ENCODE results near the gene ZCCHC14. TPM values are rescaled to one million over a fixed set of nuclear protein-coding genes. Genes with fewer than 3 reads are reported as not detected.

Gene ZCCHC14
- total RNA-seq, 2 experiments from 2014 or later, result 16.4 to 18.3 TPM

DNA sequence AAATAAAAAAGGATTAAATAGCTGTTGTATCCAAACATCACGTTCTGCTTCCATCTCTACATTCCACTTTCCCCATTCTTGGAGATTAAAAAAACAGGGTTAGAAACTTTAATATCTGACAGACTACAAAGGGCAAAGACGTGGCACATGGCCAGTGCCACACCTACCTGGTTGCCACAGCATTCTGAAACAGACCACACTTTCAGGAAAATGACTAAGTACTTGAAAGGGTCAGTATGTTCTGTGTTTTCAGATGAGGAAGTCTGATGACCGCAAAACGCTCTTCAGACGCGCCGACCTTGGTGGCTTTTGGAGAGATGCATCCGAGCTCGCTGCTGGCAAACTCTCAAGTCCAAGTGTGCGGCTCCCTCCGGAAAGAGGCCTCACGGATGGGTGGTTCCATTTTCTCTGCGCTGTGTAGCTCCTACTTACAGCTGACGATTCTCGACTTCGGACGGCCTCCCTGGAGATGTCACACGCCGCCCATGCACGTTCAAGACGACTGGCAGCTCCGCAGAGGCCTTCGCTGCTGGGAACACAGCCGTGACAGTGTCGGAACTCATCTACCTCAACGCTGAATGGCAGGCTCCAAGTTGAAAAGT, 85.2 kb downstream of the ZCCHC14 start:
- POLR2A ChIA-PET, result interaction anchor here (0.6 kb wide), 1 partner anchor 17 kb away, joined by 3 read pairs; no protein-coding TSS in a partner anchor
- Mint-ChIP-seq H3K27me3 (no peaks in the 10 kb centered on the region), H3K36me3 (ENCODE audit: low read depth) (peaks cover 71% of the 10 kb centered on the region), H3K27ac (peak overlapping the region; percentile 58), H3K4me3 (no peak overlapping the region), H3K9me3 (no peaks in the 10 kb centered on the region), H3K4me1 (ENCODE audit: low read depth) (no peaks in the 10 kb centered on the region)
- H3K4me1 ChIP-seq (ENCODE audit: insufficient read depth, low read length), result no peaks in the 10 kb centered on the region
- no peaks in the 10 kb centered on the region for H3K9me3 ChIP-seq (ENCODE audit: control insufficient read depth in 1 of 2, insufficient read depth in 1 of 2, low read length in 2 of 2)
- no peaks in the 10 kb centered on the region for H3K27me3 ChIP-seq (ENCODE audit: control insufficient read depth in 1 of 2, insufficient read depth in 2 of 2, low read length in 2 of 2)
- no peak overlapping the region for H3K27ac ChIP-seq (ENCODE audit: low read depth in 1 of 2, low read length in 2 of 2)
- peaks cover 74% of the 10 kb centered on the region for H3K36me3 ChIP-seq (ENCODE audit: insufficient read depth, low read length)
- DNase-seq, result peak in 5 of 14 experiments; percentile 18 to 63 (median 22)
- CTCF ChIA-PET, result interaction anchor here (0.5 to 0.7 kb wide), 2 partner anchors 9 to 10 kb away, joined by 3 read pairs; no protein-coding TSS in a partner anchor
- H3K4me3 ChIP-seq (ENCODE audit: low read length), result no peak overlapping the region
- peak; percentile 54 for ATAC-seq (ENCODE audit: poor library complexity)
- TF ChIP-seq, protein P1, sequence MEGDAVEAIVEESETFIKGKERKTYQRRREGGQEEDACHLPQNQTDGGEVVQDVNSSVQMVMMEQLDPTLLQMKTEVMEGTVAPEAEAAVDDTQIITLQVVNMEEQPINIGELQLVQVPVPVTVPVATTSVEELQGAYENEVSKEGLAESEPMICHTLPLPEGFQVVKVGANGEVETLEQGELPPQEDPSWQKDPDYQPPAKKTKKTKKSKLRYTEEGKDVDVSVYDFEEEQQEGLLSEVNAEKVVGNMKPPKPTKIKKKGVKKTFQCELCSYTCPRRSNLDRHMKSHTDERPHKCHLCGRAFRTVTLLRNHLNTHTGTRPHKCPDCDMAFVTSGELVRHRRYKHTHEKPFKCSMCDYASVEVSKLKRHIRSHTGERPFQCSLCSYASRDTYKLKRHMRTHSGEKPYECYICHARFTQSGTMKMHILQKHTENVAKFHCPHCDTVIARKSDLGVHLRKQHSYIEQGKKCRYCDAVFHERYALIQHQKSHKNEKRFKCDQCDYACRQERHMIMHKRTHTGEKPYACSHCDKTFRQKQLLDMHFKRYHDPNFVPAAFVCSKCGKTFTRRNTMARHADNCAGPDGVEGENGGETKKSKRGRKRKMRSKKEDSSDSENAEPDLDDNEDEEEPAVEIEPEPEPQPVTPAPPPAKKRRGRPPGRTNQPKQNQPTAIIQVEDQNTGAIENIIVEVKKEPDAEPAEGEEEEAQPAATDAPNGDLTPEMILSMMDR (IDR thresholded peaks at IDR 0.05), result no peak
- intact Hi-C loops (cut with DNase I, micrococcal nuclease), result no loop called here

- H3K4me3 ChIP-seq (ENCODE audit: low read length), result no peak overlapping the region
- CTCF ChIA-PET, result no interaction called here
- POLR2A ChIA-PET, result interaction anchor here (0.6 to 1.1 kb wide), 2 partner anchors 18 to 23 kb away, joined by 3 read pairs; partner anchors contain the start of gene FBXO31
- Mint-ChIP-seq H3K36me3 (ENCODE audit: low read depth) (peaks cover 72% of the 10 kb centered on the region), H3K4me1 (ENCODE audit: low read depth) (no peaks in the 10 kb centered on the region), H3K4me3 (no peak overlapping the region), H3K27me3 (no peaks in the 10 kb centered on the region), H3K9me3 (no peaks in the 10 kb centered on the region), H3K27ac (peak overlapping the region; percentile 58)
- DNase-seq (no peak), ATAC-seq (ENCODE audit: poor library complexity) (no peak)
- no peak overlapping the region for H3K27ac ChIP-seq (ENCODE audit: low read depth in 1 of 2, low read length in 2 of 2)
- H3K27me3 ChIP-seq (ENCODE audit: control insufficient read depth in 1 of 2, insufficient read depth in 2 of 2, low read length in 2 of 2), result no peaks in the 10 kb centered on the region
- peaks cover 71% of the 10 kb centered on the region for H3K36me3 ChIP-seq (ENCODE audit: insufficient read depth, low read length)
- no peaks in the 10 kb centered on the region for H3K4me1 ChIP-seq (ENCODE audit: insufficient read depth, low read length)
- intact Hi-C loops (cut with DNase I, micrococcal nuclease), result no loop called here
- TF ChIP-seq, protein P1 (IDR thresholded peaks at IDR 0.05), result no peak
- H3K9me3 ChIP-seq (ENCODE audit: control insufficient read depth in 1 of 2, insufficient read depth in 1 of 2, low read length in 2 of 2), result no peaks in the 10 kb centered on the region
Measured at GRCh38 chr16:87406495-87407088, 86.2 kb downstream of the ZCCHC14 start.

DNA sequence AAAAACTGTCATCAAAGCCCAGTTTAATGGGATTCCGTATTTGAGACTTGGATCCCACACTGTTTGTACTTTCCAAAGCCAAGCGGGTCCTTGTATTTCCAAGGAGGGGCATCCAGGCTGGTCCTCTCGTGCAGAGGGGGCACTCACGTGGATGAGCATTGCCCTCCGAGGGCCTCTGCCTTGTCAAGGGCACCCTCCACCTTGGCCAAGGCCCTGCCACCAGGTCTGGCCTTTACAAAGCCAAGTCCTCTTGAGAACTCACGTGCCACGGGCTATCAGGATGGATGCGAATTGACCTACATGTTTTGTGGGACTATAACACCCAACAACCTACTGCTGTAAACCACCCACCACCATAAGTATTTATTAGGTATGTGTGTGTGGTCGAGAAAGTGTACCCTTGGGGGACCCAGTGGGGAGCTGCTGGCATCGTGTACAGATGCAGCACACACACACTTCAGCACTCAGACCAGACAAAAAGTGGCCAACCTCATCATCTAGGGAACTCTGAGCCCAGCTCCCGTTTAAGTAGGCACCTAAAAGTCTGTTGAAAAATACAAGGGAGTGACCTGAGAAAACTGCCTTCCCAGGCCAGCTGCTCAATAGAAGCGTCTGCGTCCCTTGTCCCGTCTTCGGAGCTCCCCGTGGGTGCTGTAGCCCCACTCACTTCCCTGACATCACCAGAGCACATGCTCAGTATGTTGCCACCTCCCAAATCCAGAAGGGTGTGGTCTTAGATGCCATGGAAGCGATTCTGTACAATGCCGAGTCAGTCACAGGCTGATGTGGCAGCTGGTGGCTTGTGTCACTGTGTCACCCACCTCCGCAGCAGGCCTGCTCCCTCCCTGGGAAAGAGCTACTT, 87.8 kb downstream of the ZCCHC14 start:
- Mint-ChIP-seq H3K4me1 (ENCODE audit: low read depth) (no peaks in the 10 kb centered on the region), H3K36me3 (ENCODE audit: low read depth) (peaks cover 74% of the 10 kb centered on the region), H3K4me3 (no peak overlapping the region), H3K27ac (no peak overlapping the region), H3K27me3 (no peaks in the 10 kb centered on the region), H3K9me3 (no peaks in the 10 kb centered on the region)
- Histone ChIP-seq H3K36me3 (ENCODE audit: insufficient read depth, low read length) (peaks cover 67% of the 10 kb centered on the region), H3K4me1 (ENCODE audit: insufficient read depth, low read length) (no peaks in the 10 kb centered on the region), H3K9me3 (ENCODE audit: control insufficient read depth in 1 of 2, insufficient read depth in 1 of 2, low read length in 2 of 2) (no peaks in the 10 kb centered on the region), H3K4me3 (ENCODE audit: low read length) (no peak overlapping the region), H3K27me3 (ENCODE audit: control insufficient read depth in 1 of 2, insufficient read depth in 2 of 2, low read length in 2 of 2) (no peaks in the 10 kb centered on the region), H3K27ac (ENCODE audit: low read depth in 1 of 2, low read length in 2 of 2) (no peak overlapping the region)
- intact Hi-C loops (cut with DNase I, micrococcal nuclease), result no loop called here
- ATAC-seq (ENCODE audit: poor library complexity) (no peak), DNase-seq (no peak)
- TF ChIP-seq, protein P1 (IDR thresholded peaks at IDR 0.05), result no peak
- CTCF ChIA-PET, result no interaction called here
- POLR2A ChIA-PET, result interaction anchor here (0.6 to 1.1 kb wide), 3 partner anchors 12 to 21 kb away, joined by 3 to 4 read pairs (median 3); partner anchors contain the start of gene FBXO31

All from CD4-positive, alpha-beta T cell (primary cell).